Colonic mucosa (tissue), 4 donors: ENCODE data around the gene SMCO2. TPM values are rescaled to one million over a fixed set of nuclear protein-coding genes. Genes with fewer than 3 reads are reported as not detected.

Experiments
- DNase-seq: peaks from one replicate; pipeline ENCODE4 v3.0.0-alpha.2; 2020
- H3K27ac ChIP-seq: fragments of 200-600 bp; one replicate; pipeline ENCODE4 v1.8.0; 2021
- H3K27me3 ChIP-seq: fragments of 200-600 bp; one replicate; pipeline ENCODE4 v1.8.0; 2021
- H3K36me3 ChIP-seq: fragments of 200-600 bp; one replicate; pipeline ENCODE4 v1.8.0; 2021
- H3K4me1 ChIP-seq: fragments of 200-600 bp; one replicate; pipeline ENCODE4 v1.8.0; 2021; ENCODE audit warnings: mild to moderate bottlenecking
- H3K4me3 ChIP-seq: fragments of 200-600 bp; one replicate; pipeline ENCODE4 v1.8.0; 2021
- H3K9ac ChIP-seq, 2 donors: one replicate each; pipeline ENCODE4 v1.7.0; 2013; ENCODE audit warnings: control low read depth in 2 of 2, low read depth in 2 of 2, low read length in 2 of 2
- H3K9me3 ChIP-seq: fragments of 200-600 bp; one replicate; pipeline ENCODE4 v1.8.0; 2021
- CTCF ChIP-seq: fragments of 200-600 bp; IDR thresholded peaks from one replicate; pipeline ENCODE4 v1.8.0; 2022; ENCODE audit warnings: antibody characterized with exemption, mild to moderate bottlenecking
- intact Hi-C: fragments of 100-400 bp; cut with DNase I; formaldehyde crosslinking; loops from one replicate; pipeline ENCODE4 v1.14.1; 2022
- total RNA-seq, 2 donors: library from RNA; stranded (reverse); fragmentation: NEBNext Ultra II Directional in 1 of 2; extraction: Animal tissue kit (Norgen Biotek cat#: 25700) in 1 of 2; gene quantifications; one replicate each; pipeline ENCODE4 v1.2.1, GENCODE V29; 2021
- donor health status: healthy.
- donor health status: DM: no; HTN: no; CAD: no.
- donor health status: DM: no; HTN: no; CAD: no.

The SMCO2 gene
- total RNA-seq, 2 donors from 2014 or later, result 0.21 TPM; not detected in 1

GRCh38 chr12:27504507-27504906 is 58.0 kb downstream of the SMCO2 start:
- intact Hi-C loops, result no loop called here
- no peaks in the 10 kb centered on the region for H3K27me3 ChIP-seq

GRCh38 chr12:27505109-27505508 is 58.6 kb downstream of the SMCO2 start:
- intact Hi-C loops, result no loop called here
- Histone ChIP-seq H3K27me3 (no peaks in the 10 kb centered on the region), H3K4me3 (no peak overlapping the region), H3K4me1 (no peaks in the 10 kb centered on the region), H3K9me3 (no peaks in the 10 kb centered on the region), H3K36me3 (no peaks in the 10 kb centered on the region), H3K27ac (no peak overlapping the region), H3K9ac (no peak overlapping the region)
- TF ChIP-seq CTCF, result no peak
- DNase-seq, result no peak

More at GRCh38 chr12:27504507-27504906, 58.0 kb downstream of the SMCO2 start:
- H3K4me3 ChIP-seq, result no peak overlapping the region
- H3K4me1 ChIP-seq, result no peaks in the 10 kb centered on the region
- H3K9ac ChIP-seq, result no peak overlapping the region
- no peaks in the 10 kb centered on the region for H3K36me3 ChIP-seq
- no peak for TF ChIP-seq CTCF
- H3K9me3 ChIP-seq, result no peaks in the 10 kb centered on the region
- no peak overlapping the region for H3K27ac ChIP-seq
- DNase-seq, result no peak

GRCh38 chr12:27505761-27506160 is 59.2 kb downstream of the SMCO2 start:
- DNase-seq, result no peak
- no peak for TF ChIP-seq CTCF
- intact Hi-C loops, result no loop called here
- no peaks in the 10 kb centered on the region for H3K4me1 ChIP-seq
- H3K9ac ChIP-seq, result no peak overlapping the region
- no peaks in the 10 kb centered on the region for H3K27me3 ChIP-seq
- H3K4me3 ChIP-seq, result no peak overlapping the region
- H3K27ac ChIP-seq, result no peak overlapping the region
- H3K9me3 ChIP-seq, result no peaks in the 10 kb centered on the region
- no peaks in the 10 kb centered on the region for H3K36me3 ChIP-seq

GRCh38 chr12:27506645-27507189 is 60.2 kb downstream of the SMCO2 start:
- H3K36me3 ChIP-seq, result no peaks in the 10 kb centered on the region
- H3K27ac ChIP-seq, result no peak overlapping the region
- H3K4me1 ChIP-seq, result no peaks in the 10 kb centered on the region
- H3K9me3 ChIP-seq, result no peaks in the 10 kb centered on the region
- DNase-seq, result no peak
- H3K9ac ChIP-seq, result no peak overlapping the region
- intact Hi-C loops, result no loop called here
- no peak for TF ChIP-seq CTCF
- no peaks in the 10 kb centered on the region for H3K27me3 ChIP-seq
- H3K4me3 ChIP-seq, result no peak overlapping the region

GRCh38 chr12:27508736-27509431 is 62.3 kb downstream of the SMCO2 start:
- H3K4me3 ChIP-seq, result no peak overlapping the region
- no peak overlapping the region for H3K27ac ChIP-seq
- no peak overlapping the region for H3K9ac ChIP-seq
- no peaks in the 10 kb centered on the region for H3K36me3 ChIP-seq
- H3K9me3 ChIP-seq, result no peaks in the 10 kb centered on the region
- no peaks in the 10 kb centered on the region for H3K27me3 ChIP-seq
- DNase-seq, result no peak
- intact Hi-C loops, result no loop called here
- H3K4me1 ChIP-seq, result no peaks in the 10 kb centered on the region
- no peak for TF ChIP-seq CTCF
